ENCODE results near the gene ARRB1.

DNA sequence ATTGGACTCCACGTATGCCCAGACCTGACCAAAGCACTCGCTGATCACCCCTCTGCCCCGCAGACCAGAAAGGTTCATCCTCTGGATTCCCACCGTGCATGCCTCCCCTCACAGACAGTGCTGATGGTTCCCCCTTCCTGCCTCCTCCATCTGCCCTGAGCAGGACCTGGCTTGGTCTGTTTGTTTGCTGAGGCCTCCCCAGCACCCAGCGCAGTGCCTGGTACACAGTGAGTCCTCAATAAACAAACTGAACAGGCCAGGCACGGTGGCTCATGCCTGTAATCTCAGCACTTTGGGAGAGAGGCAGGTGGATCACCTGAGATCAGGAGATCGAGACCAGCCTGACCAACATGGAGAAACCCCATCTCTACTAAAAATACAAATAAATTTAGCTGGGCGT, 24.2 kb upstream of the ARRB1 start:
- TF ChIP-seq, protein P1, sequence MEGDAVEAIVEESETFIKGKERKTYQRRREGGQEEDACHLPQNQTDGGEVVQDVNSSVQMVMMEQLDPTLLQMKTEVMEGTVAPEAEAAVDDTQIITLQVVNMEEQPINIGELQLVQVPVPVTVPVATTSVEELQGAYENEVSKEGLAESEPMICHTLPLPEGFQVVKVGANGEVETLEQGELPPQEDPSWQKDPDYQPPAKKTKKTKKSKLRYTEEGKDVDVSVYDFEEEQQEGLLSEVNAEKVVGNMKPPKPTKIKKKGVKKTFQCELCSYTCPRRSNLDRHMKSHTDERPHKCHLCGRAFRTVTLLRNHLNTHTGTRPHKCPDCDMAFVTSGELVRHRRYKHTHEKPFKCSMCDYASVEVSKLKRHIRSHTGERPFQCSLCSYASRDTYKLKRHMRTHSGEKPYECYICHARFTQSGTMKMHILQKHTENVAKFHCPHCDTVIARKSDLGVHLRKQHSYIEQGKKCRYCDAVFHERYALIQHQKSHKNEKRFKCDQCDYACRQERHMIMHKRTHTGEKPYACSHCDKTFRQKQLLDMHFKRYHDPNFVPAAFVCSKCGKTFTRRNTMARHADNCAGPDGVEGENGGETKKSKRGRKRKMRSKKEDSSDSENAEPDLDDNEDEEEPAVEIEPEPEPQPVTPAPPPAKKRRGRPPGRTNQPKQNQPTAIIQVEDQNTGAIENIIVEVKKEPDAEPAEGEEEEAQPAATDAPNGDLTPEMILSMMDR (conservative IDR thresholded peaks at IDR 0.05 in 1 of 2, IDR thresholded peaks at IDR 0.05 in 1 of 2; ENCODE audit: extremely low read depth in 1 of 2, insufficient read depth in 1 of 2, low read depth in 1 of 2, low read length in 2 of 2), result no peak
- no peak for TF ChIP-seq EZH2 (IDR thresholded peaks at IDR 0.05; ENCODE audit: borderline replicate concordance, low read length)
